NB4 (cell line): Measurements from ENCODE around the gene TRDN.

Experiments
- MYC ChIP-seq: IDR thresholded peaks from 2 replicates; pipeline ENCODE4 v1.6.1; 2011; ENCODE audit warnings: low read depth, low read length
- TF ChIP-seq, protein P1 (sequence below): IDR thresholded peaks from one replicate; pipeline ENCODE4 v1.5.1; 2012; ENCODE audit warnings: low read depth, low read length

DNA sequence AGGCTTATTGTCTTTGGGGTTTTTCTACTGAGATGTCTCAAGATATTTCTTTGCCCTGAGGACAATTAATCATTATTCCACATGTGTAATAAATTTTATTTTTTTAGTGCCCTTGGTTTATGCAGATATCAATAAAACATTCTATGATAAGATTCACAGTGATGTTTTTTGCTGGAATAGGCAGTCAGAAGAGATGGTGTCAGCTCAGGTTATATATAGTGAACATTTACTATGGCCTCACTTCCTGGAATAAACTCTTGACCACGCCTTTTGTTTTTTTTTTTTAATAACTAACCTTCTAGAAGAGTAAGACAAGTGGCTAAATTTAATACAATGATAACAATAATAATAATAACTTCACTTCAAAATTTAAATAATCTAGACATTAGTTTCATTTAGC lies 209.7 kb downstream of the TRDN start:
- TF ChIP-seq, protein P1, sequence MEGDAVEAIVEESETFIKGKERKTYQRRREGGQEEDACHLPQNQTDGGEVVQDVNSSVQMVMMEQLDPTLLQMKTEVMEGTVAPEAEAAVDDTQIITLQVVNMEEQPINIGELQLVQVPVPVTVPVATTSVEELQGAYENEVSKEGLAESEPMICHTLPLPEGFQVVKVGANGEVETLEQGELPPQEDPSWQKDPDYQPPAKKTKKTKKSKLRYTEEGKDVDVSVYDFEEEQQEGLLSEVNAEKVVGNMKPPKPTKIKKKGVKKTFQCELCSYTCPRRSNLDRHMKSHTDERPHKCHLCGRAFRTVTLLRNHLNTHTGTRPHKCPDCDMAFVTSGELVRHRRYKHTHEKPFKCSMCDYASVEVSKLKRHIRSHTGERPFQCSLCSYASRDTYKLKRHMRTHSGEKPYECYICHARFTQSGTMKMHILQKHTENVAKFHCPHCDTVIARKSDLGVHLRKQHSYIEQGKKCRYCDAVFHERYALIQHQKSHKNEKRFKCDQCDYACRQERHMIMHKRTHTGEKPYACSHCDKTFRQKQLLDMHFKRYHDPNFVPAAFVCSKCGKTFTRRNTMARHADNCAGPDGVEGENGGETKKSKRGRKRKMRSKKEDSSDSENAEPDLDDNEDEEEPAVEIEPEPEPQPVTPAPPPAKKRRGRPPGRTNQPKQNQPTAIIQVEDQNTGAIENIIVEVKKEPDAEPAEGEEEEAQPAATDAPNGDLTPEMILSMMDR, result no peak
- TF ChIP-seq MYC, result no peak
